Left kidney (tissue), 2 donors: Measurements from ENCODE around the gene GAS7. TPM values are rescaled to one million over a fixed set of nuclear protein-coding genes. Genes with fewer than 3 reads are reported as not detected.

Experiments
- DNase-seq: peaks from one replicate; pipeline ENCODE4 v3.0.0-alpha.2; 2013
- polyA plus RNA-seq: library from polyadenylated mRNA; unstranded; fragments of 120-200 nt; gene quantifications from one replicate; pipeline ENCODE4 v1.2.1, GENCODE V29; 2013; ENCODE audit not compliant: insufficient read length

The GAS7 gene
- polyA plus RNA-seq, 1 donor = 16.9 TPM

DNA sequence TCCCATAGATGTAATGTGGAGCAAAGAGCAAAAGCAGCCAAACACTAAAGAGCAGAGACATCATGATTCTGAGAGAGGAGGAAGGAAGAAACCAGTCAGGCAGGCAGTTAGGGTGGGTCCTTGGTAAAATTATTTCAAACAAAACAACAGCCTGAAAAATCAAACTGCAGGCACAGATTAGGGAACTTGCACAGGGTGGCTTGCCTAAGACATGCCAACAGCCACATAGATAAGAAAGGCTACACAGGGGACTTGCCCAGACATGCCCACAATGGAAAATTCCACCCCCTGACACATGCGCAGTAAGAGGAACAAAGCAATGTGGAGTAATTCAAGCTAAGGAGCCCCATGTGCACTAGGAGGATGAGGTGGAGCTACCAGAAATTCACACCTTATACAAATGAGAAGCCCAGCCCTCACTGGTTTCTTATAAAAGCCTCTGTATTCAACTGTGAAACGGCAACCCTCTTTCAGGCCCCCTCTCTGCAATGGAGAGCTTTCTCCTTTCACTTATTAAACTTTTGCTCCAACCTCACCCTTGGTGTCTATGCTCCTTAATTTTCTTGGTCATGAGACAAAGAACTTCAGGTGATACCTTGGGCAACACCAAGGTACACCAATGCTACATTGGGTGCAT lies 7.3 kb upstream of the GAS7 start:
- no peak for DNase-seq

DNA sequence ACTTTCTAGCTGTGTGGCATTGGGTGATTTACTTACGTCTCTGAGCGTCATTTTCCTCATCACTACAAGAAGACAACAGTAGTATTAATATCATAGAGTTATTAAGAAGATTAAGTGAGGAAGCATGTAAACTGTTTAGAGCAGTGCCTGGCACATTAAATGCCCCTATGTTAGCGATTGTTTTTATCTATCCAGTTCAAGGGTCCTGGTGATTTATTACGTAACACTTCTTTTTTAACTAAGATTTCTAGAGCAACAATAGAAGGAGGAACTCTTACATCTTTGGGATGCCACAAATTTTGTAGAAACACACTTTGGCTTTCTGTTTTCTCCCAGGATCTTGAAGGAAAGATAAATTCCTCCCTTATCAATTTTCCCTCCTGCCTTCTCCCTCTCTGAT lies 3.3 kb upstream of the GAS7 start:
- no peak for DNase-seq

DNA sequence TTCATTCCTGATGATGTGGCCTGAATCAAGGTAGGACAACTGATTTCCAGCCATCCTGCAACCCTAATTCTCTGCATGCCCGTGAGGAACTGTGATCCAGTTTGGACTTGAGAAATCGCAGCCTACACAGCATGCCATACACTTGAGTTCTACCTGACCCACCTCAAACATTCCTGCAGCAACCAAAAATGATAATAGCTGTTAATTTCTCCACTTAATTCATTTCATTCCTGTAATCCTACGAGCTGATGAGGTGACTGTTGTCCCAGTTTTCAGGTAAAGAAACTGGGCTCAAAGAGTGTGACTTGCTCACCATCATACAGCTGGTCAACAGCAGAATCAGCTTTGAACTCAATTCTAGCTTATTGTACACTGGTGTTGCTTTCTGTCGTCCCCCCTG lies 2.2 kb upstream of the GAS7 start:
- no peak for DNase-seq

DNA sequence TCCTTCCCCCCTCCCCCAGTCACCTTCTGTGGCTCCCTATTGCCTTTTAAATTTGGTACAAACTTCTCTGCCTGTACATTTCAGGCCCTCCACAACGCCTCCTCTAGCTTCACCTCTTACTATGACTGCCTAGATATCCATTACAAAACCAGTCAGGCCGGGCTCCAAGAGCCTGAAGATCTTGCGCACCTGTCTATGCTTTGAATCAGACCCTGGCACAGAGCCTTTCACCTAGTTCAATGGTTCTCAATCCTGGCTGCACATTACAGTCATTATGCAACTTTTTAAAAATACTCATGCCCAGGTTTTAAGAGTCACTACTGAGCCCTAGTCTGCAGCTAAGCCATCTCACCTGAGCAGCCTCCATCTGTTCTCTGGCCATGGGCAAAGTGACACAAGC lies 1.6 kb upstream of the GAS7 start:
- no peak for DNase-seq

DNA sequence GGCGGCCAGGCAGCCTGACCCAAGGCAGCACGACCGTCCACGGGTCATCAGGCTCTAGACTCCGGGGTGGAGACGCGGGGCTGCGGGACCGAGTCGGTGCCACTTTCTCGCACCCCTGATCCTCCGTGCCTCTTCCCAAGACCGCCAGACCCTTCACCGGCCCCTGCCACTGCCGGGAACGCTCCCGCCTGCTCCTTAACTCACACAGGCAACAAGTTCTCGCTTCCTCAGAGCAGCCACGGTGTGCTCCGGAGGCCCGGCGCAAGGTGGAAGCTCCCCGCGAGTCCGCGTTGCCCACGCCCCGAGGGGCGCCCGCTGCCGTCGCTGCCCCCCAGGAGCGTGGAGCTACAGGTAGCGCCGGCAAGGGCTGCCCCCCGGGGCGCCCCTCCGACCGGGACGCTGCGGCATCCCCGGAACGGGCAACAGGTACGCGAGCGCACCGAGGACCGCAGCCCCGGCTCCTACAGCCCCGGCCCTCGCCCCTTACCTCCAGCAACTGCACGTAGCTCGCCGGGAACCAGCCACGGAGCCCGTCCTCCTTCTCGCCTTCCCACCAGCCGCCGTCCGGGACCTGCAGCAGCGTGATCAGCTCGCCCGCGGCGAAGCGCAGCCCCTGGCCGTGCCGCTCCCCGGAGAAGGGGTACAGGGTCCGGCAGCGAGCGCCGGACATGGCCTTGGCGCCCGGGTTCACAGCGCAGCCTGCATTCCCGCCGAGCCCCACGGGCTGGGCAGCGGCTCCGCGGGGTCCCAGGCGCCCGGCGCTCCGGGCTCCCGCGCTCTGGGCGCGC lies 491 bp downstream of the GAS7 start:
- peak; percentile 24 for DNase-seq

DNA sequence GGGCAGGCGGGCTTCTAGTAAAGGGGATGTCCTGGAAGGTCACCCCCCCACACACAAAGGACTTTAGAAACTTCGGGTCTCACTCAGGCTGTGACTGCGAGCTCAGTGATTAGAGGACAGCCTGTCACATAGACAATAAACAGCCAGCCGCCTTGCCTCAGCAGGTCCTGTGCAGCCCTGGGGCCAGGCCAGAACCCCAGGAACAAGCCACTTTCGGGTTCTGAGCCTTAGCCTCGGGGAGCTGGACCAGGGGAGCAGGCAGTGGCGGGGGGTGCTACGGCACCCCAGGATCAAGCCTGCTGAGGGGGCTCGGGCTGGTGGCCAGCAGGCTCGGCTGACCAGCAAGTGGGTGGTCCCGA lies 1.1 kb downstream of the GAS7 start:
- DNase-seq = no peak

DNA sequence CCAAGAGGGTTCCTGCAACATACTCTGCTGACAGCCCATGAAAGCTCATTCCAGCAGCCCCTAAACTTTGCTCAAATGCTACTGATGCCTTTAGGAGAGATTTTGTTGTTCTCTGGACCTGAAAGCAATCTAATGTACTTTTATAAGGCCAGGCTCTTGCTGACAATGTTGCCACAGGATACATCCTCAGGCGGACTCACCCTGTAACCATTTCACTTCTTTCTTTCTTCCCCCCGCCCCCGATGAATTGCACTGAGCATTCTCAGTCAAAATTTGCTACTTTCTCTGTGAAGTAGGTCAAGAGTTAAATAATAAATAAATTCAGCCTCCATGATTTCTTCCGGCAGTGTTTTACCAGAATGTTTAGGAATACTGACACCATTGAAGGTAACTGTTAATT lies 1.5 kb downstream of the GAS7 start:
- no peak for DNase-seq

DNA sequence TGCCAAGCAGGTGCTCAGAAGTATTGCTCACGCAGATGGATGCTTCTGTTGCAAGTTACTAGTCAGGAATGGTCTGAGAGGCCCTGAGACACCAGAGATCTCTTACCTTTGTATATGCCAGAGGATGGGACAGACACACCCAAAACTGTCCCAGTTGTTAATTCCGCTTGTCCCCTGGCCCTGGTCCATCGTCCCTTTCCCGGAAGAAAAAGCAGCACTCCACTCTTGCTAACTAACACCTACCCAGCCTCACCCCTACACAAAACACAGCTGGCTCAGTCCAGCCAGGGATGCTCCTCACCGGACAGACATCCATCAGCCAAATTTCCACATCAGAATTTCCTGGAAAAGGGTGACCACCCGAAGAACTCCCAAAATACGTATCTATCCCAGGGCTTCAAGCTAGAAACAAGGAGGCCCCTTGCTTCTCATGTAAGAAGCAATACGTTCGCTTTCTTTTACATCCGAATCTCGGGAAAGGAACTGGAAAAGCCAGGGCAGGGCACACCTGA lies 2.0 kb downstream of the GAS7 start:
- DNase-seq = no peak

DNA sequence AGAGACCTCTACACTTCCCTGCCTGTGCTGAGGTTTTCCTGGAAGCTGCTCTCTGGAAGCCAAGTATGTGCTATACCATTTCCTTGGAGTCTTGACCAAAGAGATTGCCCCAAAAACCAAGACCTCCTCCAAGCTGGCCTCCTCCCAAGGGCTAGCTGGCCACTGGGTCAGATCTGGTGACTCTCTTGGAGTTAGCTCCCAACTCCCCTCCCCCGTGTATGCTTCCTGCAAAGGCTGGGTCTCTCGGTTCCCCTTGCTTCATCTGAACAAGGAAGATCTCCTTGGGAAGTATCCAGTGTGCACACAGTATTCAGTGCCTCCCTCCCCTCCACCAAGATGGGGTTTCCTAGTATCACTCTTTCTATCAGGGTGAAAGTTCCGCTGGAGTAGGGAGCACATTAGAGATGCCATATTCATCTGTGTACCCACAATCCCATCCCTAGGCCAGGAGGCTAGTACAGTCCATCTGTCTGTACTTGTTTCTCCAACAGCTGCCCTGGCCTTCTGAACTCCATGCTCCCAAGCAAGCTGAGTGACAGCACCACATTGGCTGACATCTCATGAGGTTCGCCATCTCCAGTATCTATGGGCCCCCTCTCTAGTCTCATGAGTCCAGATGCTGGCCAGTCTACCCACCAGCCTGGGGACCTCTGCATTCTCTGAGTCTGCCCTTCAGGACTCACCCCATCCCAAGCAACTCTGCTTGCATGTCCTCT lies 3.2 kb downstream of the GAS7 start:
- DNase-seq = no peak

DNA sequence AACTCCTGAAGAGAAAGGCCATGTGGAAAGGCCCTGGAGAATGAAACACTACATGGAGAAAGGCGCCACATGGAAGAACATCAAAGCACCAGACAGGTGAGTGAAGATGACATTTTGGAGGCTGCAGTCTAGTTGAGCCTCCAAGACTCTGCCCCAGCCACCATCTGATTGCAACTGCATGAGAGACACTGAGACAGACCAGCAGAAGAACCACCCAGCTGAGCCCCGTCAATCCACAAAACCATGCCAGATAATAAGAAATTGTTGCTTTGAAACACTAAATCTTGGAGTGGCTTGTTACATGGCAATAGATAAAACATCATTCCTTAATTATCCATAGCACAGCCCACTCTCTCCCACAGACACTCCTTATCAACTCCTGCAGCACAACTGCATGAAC lies 4.8 kb downstream of the GAS7 start:
- no peak for DNase-seq

DNA sequence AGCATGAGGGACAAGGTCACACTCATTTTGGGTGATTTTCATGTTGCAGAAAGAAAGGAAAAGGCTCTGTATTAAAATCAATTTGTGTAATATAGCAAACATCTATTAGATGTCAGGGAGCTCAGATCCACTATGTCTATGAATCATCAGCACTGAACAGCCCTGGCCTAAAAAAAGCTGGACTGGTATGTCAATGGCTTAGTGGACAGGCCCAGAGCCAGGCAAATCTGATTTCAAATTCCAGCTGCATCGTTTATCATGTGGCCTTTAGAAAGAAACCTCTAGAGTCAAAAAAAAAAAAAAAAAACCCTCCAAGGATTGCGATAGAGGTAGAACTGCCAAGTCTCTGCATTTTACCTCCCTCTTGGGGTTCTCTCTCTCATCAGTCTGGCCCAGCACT lies 5.4 kb downstream of the GAS7 start:
- no peak for DNase-seq

DNA sequence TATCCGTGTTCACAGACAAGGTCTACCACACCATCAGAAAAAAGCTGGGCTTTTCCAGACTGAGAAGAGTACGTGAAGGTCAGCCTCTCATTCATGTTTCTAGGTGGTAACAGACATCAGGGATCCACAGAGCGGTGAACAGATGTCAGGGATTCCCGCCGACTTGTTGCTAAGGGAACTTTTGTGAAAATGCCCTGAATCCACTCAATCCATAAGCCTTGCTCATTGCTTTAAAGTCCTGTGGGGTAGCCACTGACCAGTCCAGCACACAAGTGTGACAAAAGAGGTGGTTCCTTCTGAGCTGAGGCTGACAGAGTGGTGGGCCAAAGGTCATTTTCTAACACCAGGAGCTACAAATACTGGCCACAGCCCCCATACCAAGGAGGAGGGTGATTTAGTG lies 5.9 kb downstream of the GAS7 start:
- no peak for DNase-seq

DNA sequence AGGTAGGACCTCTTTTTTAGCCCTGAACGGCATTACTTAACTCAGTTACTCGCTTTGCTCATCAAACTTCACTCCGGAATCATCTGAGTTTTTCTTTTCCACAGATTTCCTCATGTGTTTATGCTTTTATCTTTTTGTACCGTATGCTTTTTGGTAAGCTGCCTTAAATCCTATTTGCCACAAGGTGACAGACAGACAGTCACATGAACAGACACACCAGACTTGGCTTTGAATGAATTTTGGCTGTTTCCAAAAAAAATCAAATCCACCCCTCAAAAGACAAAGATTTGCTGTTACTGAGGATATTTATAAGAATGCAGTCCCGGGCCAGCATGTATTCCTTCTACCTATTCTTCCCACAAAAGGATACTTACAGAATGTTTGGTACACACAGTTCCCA lies 10.9 kb downstream of the GAS7 start:
- no peak for DNase-seq

DNA sequence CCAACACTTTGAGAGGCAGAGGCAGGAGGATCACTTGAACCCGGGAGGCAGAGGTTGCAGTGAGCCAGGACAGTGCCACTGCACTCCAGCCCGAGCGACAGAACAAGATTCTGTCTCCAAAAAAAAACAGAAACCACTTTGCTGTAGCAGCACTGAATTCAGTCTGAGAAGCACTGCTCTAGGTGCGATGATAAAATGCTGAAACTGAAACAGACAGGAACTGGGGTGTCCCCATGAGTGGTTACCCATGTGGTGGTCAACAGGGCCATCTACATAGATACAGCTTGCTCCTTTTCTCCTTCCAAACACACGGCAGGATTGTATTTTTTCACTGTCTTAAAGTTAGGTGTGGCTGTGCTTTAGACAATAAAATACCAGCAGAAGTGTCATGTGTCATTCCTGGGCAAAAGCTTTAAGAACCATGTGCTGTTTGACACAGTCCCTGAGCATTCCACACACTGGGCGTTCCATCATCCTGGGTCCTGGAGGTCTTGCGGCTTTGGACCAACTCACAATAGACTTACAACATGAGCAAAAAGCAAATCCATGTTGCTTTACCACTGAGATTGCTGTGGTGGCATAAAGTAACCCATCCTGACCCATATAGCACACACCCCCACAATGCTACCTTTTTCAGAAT lies 11.5 kb downstream of the GAS7 start:
- no peak for DNase-seq

DNA sequence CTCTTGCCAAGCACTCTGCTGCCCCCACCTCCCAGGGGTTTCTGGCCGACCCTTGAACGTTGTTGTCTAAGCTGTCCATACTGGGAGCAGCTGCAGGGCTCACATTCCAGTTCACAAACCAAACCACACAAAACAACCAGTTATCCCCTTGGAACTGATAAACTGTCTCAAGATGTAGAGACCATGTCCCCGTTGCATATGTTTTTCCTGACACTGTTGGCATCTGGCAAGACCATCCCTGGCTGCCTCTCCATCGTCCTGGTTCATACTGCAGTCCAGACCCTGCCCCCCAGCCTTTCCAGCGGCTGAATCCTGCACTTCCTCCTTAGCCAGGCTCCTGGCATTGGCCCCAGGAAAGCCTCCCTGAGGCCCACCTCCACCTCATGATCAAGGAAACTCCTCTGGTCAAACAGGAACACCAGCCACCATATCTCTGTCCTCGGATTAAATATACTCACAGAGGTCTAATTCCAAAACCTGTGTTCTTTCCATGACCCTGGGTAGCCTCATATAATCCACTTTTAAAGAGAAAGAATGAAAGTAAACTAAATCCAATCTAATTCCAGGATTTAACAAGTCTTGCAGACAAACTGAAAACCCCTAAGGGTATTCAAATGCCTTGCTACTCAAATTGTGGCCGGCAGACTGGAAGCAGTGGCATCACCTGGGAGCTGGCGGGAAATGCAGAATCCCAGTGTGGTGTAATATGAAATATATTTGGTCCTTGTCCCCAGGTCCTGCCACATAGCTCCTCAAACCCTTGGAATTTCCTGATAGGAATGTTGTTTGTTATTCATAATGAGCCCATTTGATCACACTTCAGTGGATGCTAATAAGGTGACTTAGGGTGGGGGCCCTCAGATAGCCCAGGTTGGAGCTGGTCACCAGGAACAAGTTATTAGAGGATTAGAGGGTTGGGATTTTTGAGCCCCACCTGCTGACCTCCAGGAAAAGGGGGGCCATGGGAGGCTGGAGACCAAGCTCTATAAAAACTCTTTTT lies 14.2 kb downstream of the GAS7 start:
- DNase-seq = no peak

DNA sequence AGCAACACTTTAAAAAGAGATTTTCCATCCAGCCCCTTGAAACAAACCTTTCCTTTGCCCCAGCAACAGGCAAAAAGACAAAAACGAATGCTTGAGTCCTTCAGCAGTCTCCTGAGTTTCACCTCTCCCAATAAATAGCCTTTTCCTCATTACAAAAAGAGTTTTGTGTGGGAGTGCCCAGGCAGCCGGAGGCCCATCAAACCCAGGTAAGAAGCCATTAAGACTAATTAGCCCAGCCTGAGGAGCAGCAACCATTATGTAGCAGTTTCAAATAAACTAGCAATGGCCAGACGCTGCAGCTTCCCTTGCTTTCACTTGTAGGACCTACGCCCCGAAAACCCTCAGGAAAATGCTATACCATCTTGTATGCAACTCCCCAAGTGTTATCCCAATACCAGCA lies 15.6 kb downstream of the GAS7 start:
- DNase-seq = no peak

DNA sequence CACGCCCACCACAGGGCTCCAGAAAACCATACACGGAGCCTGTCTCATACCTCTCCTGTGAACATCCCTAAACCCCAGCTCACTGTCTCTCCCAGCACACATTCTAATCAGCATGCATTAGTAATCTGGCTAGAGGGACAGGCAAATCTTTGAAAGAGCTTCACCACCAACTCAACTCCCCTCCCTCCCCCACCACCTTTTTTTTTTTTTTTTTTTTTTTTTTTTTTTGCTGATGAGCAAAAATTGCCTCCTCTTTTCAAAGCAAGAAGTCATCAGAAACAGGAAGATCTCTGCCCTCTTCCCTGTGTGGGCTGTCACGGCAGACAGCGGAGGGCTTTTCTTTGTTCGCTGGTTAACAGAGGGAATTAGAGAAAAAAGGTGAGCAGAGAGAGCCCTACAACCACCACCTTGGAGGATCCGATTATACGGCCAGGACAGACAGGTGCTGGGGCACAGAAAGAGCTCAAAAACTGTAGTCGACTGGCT lies 19.9 kb downstream of the GAS7 start:
- no peak for DNase-seq

DNA sequence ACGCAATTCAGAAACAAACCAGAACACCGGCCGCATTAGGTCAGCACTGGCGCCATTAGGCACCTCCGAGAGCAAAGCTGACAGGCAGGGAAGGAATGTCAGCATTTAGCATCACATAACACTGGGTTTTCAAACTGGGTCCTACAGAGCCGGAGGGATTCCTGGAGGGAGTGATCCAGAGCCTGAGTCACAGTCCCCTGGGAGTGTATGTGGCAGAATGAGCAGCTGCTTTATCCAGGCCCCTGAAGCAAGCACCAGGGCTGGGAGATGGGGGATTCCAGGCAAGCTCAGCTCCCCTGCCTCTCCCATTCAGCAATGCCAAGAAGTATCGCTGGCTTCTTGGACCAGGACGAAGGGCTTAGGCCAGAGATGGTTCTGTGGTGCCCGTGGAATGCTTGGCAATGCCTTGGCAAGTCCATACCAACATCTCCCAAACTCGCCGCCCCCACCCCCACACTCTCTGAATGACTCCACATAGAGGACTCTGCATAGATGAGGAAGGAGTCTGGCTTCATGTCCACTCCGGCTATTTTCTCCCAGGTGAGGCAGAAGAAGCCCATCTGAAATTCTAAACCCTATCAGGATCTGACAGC lies 20.4 kb downstream of the GAS7 start:
- DNase-seq = no peak

DNA sequence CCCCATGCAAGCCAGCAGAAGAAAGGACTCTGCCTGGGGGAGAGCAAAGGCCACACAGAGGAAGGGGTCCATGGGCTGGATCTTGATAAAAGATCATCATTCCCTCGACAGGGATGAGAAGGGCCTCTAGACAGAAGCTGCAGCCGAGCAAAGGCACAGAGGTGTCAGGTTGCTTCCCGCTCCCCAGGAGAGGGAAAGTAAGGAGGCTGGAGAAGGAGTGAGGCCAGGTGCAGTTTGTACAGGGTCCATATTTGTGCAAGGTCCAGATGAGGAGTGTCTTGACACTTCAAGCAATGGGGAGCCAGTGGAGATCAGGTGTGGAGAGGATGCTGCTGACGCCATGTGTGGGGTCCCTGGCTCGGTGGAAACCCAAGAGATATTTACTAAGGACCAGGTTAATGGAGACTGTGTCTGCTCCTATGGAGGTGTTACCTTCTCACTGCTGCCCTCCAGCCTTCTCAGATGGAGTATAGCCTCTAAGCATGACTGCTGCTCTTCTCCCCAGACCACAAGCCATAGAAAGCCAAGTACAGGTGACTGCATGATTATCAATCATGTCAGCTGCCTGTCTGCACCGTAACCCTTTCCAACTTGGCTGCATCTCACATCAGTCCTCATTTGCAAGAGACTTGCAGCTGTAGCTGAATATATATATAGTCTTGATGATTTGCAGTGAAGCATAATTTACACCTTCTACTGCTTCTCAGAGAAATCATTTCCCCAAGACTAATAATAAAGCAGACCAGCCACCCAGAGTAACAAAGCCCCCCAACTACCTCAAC lies 21.1 kb downstream of the GAS7 start:
- DNase-seq = no peak

DNA sequence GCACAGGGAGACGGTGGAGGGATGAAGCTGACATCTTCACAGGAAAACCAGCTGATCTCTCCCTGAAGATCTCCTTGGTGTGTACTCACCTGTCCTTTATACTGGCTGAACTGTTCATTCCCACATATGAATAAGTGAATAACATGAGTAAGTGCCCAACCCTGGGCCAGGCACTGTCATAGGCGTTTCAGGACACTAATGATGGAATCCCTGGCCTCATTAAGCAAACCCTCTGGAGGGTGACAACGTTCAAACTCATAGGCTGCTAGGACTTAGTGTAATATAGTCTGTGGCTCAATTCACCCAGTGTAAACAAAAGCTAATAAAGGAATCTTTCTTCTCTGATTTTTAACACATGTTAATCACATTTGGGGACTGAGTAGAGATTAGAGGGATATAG lies 24.5 kb downstream of the GAS7 start:
- DNase-seq = no peak
